ENCODE data around the gene MAP7D1.
"Not testable (repeated sequence)": the region's sequence is repeated elsewhere in the genome, so short reads cannot be mapped to it uniquely, and the experiment has no call there.

The MAP7D1 gene

DNA sequence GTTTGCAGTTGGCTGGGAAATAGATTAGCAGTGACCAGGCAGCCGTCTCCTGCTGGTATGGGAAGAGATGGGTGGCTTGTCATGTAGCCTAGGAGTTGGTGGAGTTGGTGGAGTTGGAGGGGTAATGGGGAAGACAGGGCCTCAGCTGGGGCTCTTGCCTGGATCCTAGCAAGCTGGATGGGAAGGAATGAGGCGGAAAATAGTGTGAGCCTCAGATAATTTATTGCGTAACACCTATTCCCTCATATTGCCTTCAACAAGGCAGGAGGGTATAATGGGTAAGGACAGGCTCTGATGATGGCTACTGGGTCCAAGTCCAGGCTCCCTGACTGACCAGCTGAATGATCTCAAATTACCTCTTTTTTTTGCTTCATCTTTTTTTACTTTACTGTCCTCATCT is 12.6 kb downstream of the MAP7D1 start:
- DNase-seq (ENCODE audit: low read depth): no peak

GRCh38 chr1:36170643-36171412 is 14.9 kb downstream of the MAP7D1 start:
- no peak for DNase-seq (ENCODE audit: low read depth)

GRCh38 chr1:36172017-36172747 is 16.2 kb downstream of the MAP7D1 start:
- DNase-seq (ENCODE audit: low read depth): no peak

GRCh38 chr1:36172983-36173382 is 17.0 kb downstream of the MAP7D1 start:
- no peak for DNase-seq (ENCODE audit: low read depth)

DNA sequence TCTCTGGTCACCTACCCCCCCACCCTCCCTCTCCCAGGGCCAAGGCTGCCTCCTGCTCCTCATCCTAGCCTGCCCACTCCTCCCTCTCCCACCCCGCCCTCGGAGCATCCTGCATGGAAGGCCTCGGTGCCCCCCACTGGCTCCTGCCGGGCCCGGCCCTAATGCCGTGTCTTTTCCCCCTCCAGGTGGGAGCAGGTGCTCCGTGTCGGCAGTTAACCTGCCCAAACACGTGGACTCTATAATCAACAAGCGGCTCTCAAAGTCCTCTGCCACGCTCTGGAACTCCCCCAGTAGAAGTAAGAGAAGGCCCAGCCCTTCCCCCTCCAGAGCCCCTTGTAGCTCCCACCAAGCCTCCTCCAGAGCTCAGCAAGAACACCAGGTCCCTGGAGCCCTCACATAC is 18.8 kb downstream of the MAP7D1 start:
- DNase-seq (ENCODE audit: low read depth): no peak

- DNase-seq (ENCODE audit: low read depth): no peak
These were observed 19.5 kb downstream of the MAP7D1 start for GRCh38 chr1:36175137-36176095.

GRCh38 chr1:36176106-36176949 is 20.4 kb downstream of the MAP7D1 start:
- DNase-seq (ENCODE audit: low read depth): no peak

GRCh38 chr1:36177589-36178431 is 21.9 kb downstream of the MAP7D1 start:
- DNase-seq (ENCODE audit: low read depth): no peak

GRCh38 chr1:36178471-36179219 is 22.7 kb downstream of the MAP7D1 start:
- DNase-seq (ENCODE audit: low read depth): no peak

DNA sequence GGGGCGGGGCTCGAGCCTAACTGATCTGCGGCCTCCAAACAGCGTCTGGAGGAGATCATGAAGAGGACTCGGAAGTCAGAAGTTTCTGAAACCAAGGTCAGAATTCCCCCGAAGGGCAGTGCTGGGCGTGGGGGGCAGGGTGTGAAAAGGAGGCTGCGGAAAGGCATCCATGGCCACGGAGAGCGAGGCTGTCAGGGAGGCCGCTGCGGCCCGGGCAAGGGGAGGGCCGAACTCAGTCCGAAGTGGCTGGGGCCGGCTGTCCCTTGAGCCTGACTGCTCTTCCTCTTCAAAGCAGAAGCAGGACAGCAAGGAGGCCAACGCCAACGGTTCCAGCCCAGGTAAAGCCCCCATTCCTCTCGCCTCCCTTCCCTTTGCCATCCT is 23.2 kb downstream of the MAP7D1 start:
- no peak for DNase-seq (ENCODE audit: low read depth)

GRCh38 chr1:36182734-36183133 is 26.8 kb downstream of the MAP7D1 start:
- no peak for DNase-seq (ENCODE audit: low read depth)

GRCh38 chr1:36183309-36183856 is 27.4 kb downstream of the MAP7D1 start:
- no peak for DNase-seq (ENCODE audit: low read depth)

GRCh38 chr1:36187800-36188593 is 32.0 kb downstream of the MAP7D1 start:
- DNase-seq (ENCODE audit: low read depth): peak; percentile 23

GRCh38 chr1:36196805-36197204 is 40.8 kb downstream of the MAP7D1 start:
- DNase-seq (ENCODE audit: low read depth): not testable (repeated sequence)

DNA sequence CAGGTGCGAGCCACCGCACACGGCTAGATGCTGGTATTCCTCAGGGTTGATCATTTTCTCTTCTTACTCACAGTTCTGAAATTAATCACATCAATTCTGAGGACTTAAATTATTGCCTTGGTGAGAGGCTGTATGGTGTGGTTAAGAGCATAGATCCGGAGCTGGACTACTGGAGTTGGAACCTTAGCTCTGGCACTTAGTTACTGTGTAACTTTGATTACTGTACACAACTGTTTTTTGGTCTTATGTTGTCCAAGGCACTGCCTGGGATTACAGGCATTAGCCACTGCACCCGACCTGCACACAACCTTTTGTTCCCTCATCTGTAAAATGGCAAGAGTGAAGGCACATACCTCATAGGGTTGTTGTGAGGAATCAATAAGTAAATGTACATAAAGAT is 42.7 kb downstream of the MAP7D1 start:
- no peak for DNase-seq (ENCODE audit: low read depth)

- DNase-seq (ENCODE audit: low read depth): no peak
These were observed 44.2 kb downstream of the MAP7D1 start for GRCh38 chr1:36199934-36200741.

DNA sequence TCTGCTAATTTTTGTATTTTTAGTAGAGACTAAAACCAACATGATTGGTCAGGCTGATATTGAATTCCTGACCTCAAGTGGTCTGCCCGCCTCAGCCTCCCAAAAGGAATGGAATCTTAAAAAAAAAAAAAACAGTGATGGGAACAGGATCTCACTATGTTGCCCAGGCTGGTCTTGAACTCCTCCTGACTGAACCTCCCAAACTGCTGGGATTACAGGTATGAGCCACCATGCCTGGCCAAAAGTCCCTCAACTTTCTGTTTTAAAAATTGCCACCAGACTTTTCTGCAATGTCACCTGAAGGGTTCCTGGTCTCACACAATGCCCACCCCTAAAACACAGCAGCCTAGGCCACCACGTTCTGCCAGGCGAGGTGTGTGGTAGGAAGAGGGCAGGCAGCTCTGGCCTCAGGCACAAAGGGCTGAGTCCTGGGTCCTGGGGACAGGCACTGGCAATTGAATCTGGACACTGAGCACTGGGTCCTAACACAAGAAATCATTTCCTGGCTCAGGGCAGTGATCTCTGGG is 47.1 kb downstream of the MAP7D1 start:
- no peak for DNase-seq (ENCODE audit: low read depth)
